K562 (cell line): ENCODE measurements around the gene THEM4. TPM values are rescaled to one million over a fixed set of nuclear protein-coding genes. Genes with fewer than 3 reads are reported as not detected.

Experiments
- ATAC-seq: fragments of 200-7000 bp; cut with Tn5 transposase; 3 replicates; pipeline ENCODE4 v1.9.1; 2020; ENCODE audit warnings: moderate library complexity
- BruUV-seq: library from RNA; stranded (reverse); fragments of 400-500 nt; replicated peaks from 2 replicates; lab custom pipeline; 2021; lab: Mats Ljungman, UMichigan
- CTCF ChIA-PET: fragments of 300-600 bp; formaldehyde crosslinking; extraction: SDS; loops from one replicate; lab custom pipeline; 2021; ENCODE audit warnings: low intra/inter-chr PET ratio; lab: Yijun Ruan, JAX
- POLR2A ChIA-PET: fragments of 300-600, 350-650 bp; sonication (Branson Sonifier 250); formaldehyde crosslinking; extraction: SDS; loops from one replicate; lab custom pipeline; 2021; ENCODE audit warnings: antibody characterized with exemption, inconsistent platforms; lab: Yijun Ruan, JAX
- DNase-seq, 4 experiments: peaks; one replicate each; pipeline versions ENCODE4 v3.0.0 to v3.0.0-alpha.2; 2011 to 2018; ENCODE audit warnings: low spot score in 3 of 4, mixed read lengths in 3 of 4; ENCODE audit errors: extremely low read depth in 1 of 4
- FAIRE-seq: peaks from 2 replicates; lab custom pipeline; 2011; peaks lifted over from hg19 to GRCh38; lab: Jason Lieb, UNC
- H2AFZ ChIP-seq: 2 replicates; pipeline ENCODE4 v1.6.0; 2011; ENCODE audit warnings: low read depth, low read length, control low read depth, inconsistent platforms
- H3K27ac ChIP-seq: fragments of 200-600 bp; 3 replicates; pipeline ENCODE4 v1.8.0; 2011; ENCODE audit warnings: low read depth, mild to moderate bottlenecking, control low read depth, inconsistent platforms, low read length, moderate library complexity, mixed read lengths; ENCODE audit errors: extremely low read depth
- H3K27me3 ChIP-seq, 2 experiments: fragments of 300-600 bp in 1 of 2; 2 replicates in 1 of 2; 3 replicates in 1 of 2; pipeline versions ENCODE4 v1.6.0 to v1.8.0; 2011; ENCODE audit warnings: inconsistent platforms in 2 of 2, low read length in 2 of 2, mild to moderate bottlenecking in 1 of 2, mixed read lengths in 1 of 2, moderate library complexity in 1 of 2; ENCODE audit not compliant: control insufficient read depth in 2 of 2, insufficient read depth in 2 of 2
- H3K36me3 ChIP-seq: fragments of 300-600 bp; 3 replicates; pipeline ENCODE4 v1.8.0; 2011; ENCODE audit warnings: mild to moderate bottlenecking, low read length, inconsistent platforms; ENCODE audit not compliant: control insufficient read depth, insufficient read depth
- H3K4me1 ChIP-seq, 2 experiments: fragments of 200-600 bp in 1 of 2; replicated peaks in 1 of 2; 2 replicates in 1 of 2; 3 replicates in 1 of 2; pipeline versions ENCODE4 v1.5.1 to v1.8.0; 2011; ENCODE audit warnings: inconsistent platforms in 2 of 2, low read length in 2 of 2, mild to moderate bottlenecking in 1 of 2, mixed read lengths in 1 of 2, moderate library complexity in 1 of 2; ENCODE audit not compliant: control insufficient read depth in 2 of 2, insufficient read depth in 2 of 2
- H3K4me2 ChIP-seq: 2 replicates; pipeline ENCODE4 v1.6.1; 2011; ENCODE audit warnings: low read length, control low read depth, inconsistent platforms, mixed read lengths; ENCODE audit not compliant: insufficient read depth
- H3K4me3 ChIP-seq: fragments of 200-600 bp; sonication (generic), shearing (Covaris generic); 2 replicates; pipeline ENCODE4 v1.5.1; 2016; ENCODE audit warnings: control low read depth, inconsistent platforms
- H3K79me2 ChIP-seq: fragments of 200-600 bp; 3 replicates; pipeline ENCODE4 v1.8.0; 2011; ENCODE audit warnings: low read length, inconsistent platforms; ENCODE audit not compliant: control insufficient read depth, insufficient read depth
- H3K9ac ChIP-seq, 2 experiments: 2 replicates each; pipeline versions ENCODE4 v1.6.0 to v1.6.1; 2011; ENCODE audit warnings: low read depth in 2 of 2, low read length in 2 of 2, control low read depth in 1 of 2, inconsistent platforms in 1 of 2, mild to moderate bottlenecking in 1 of 2, mixed read lengths in 1 of 2; ENCODE audit not compliant: insufficient read depth in 1 of 2
- H3K9me1 ChIP-seq: one replicate; pipeline ENCODE4 v1.6.0; 2011; ENCODE audit warnings: inconsistent platforms, mild to moderate bottlenecking, low read length, moderate library complexity; ENCODE audit not compliant: control insufficient read depth, insufficient read depth
- H3K9me3 ChIP-seq: replicated peaks from 2 replicates; pipeline ENCODE4 v1.5.1; 2011; ENCODE audit warnings: low read depth, low read length, inconsistent platforms; ENCODE audit not compliant: control insufficient read depth, insufficient read depth
- H4K20me1 ChIP-seq: replicated peaks from 2 replicates; pipeline ENCODE4 v1.6.1; 2011; ENCODE audit warnings: low read length, inconsistent platforms, mixed read lengths; ENCODE audit not compliant: control insufficient read depth, insufficient read depth
- HNRNPLL ChIP-seq: fragments of 200-400 bp; formaldehyde crosslinking; IDR thresholded peaks from 2 replicates; pipeline ENCODE4 v1.6.1; 2017; ENCODE audit warnings: low read length, low read depth, mild to moderate bottlenecking; ENCODE audit not compliant: poor library complexity, severe bottlenecking
- JUND ChIP-seq, 2 experiments: IDR thresholded peaks; 2 replicates in 1 of 2; 3 replicates in 1 of 2; pipeline ENCODE4 v1.6.1; 2011; ENCODE audit warnings: borderline replicate concordance in 2 of 2, low read depth in 2 of 2, low read length in 2 of 2, improper control_type of control experiment in 1 of 2, missing biosample characterization in 1 of 2, missing genetic modification characterization in 1 of 2, missing genetic modification reagents in 1 of 2
- KDM1A ChIP-seq, 2 experiments: fragments of 450-650 bp; IDR thresholded peaks; 2 replicates each; pipeline ENCODE4 v1.6.1; 2016; ENCODE audit warnings: mild to moderate bottlenecking in 2 of 2
- SIN3A ChIP-seq, 2 experiments: fragments of 150-350 bp in 1 of 2; IDR thresholded peaks; 2 replicates each; pipeline ENCODE4 v1.6.1; 2011 to 2016; ENCODE audit warnings: borderline replicate concordance in 2 of 2, low read depth in 2 of 2, low read length in 2 of 2, mild to moderate bottlenecking in 2 of 2, moderate library complexity in 2 of 2; ENCODE audit not compliant: control insufficient read depth in 1 of 2
- TEAD2 ChIP-seq: fragments of 450-650 bp; IDR thresholded peaks from 2 replicates; pipeline ENCODE4 v1.6.1; 2016; ENCODE audit warnings: missing genetic modification characterization, control low read depth, missing compliant biosample characterization
- TOE1 ChIP-seq, 2 experiments: fragments of 450-650 bp in 1 of 2; sonication (generic) in 1 of 2; formaldehyde crosslinking in 1 of 2; IDR thresholded peaks; 2 replicates each; pipeline versions ENCODE4 v1.7.1 to v1.8.0; 2016 to 2022; ENCODE audit warnings: borderline replicate concordance in 2 of 2, mild to moderate bottlenecking in 2 of 2, antibody characterized with exemption in 1 of 2, inconsistent platforms in 1 of 2, low read depth in 1 of 2, missing genetic modification reagents in 1 of 2, moderate library complexity in 1 of 2
- ZBTB7A ChIP-seq: IDR thresholded peaks from 2 replicates; pipeline ENCODE4 v1.6.1; 2011; ENCODE audit warnings: low read depth, mild to moderate bottlenecking, low read length, moderate library complexity, borderline replicate concordance; ENCODE audit not compliant: control insufficient read depth
- ZNF518B ChIP-seq: fragments of 250-450 bp; sonication (Bioruptor Pico); IDR thresholded peaks from 2 replicates; pipeline ENCODE4 v1.5.0; 2021; ENCODE audit warnings: mild to moderate bottlenecking, moderate library complexity
- WGBS: fragments of 100-300 bp; shearing (Covaris generic); methylation state at CpG from one replicate; pipeline ENCODE4 v1.1.6; 2016; ENCODE audit warnings: low coverage, mixed read lengths; ENCODE audit not compliant: insufficient coverage; ENCODE audit errors: missing lambda C conversion rate; 5-methylcytosine and 5-hydroxymethylcytosine counted together
- in situ Hi-C: fragments of 300-500 bp; cut with MboI; formaldehyde crosslinking; loops from 4 replicates; pipeline ENCODE4 v1.15.0; 2018; ENCODE audit warnings: inconsistent platforms, mixed read lengths
- intact Hi-C: fragments of 100-400 bp; cut with micrococcal nuclease; formaldehyde crosslinking; loops from 2 replicates; pipeline ENCODE4 v1.14.2; 2022
- polyA plus RNA-seq, 8 experiments: library from polyadenylated mRNA; depleted of rRNA in 4 of 8; stranded (reverse) in 5 of 8; unstranded in 3 of 8; fragments of >200 nt; fragmentation: Nextera tagmentation in 2 of 8; fragmentation: Illumina TruSeq in 1 of 8; extraction: Ambion mirVana in 2 of 8; extraction: Trizol in 1 of 8; gene quantifications; 2 replicates each; pipeline versions ENCODE4 v1.2.1 to v1.2.3, GENCODE V29; 2011 to 2014; ENCODE audit warnings: inconsistent platforms in 1 of 8, missing spikeins in 1 of 8
- total RNA-seq, 7 experiments: library from RNA; depleted of rRNA in 6 of 7; stranded (reverse); fragments of >200 nt in 6 of 7; fragmentation: Illumina TruSeq in 2 of 7; extraction: Trizol in 2 of 7; gene quantifications; 2 replicates each; pipeline versions ENCODE4 v1.2.1 to v1.2.3, GENCODE V29; 2011 to 2021; ENCODE audit warnings: low replicate concordance in 1 of 7
- TF ChIP-seq, protein P1 (sequence below): fragments of 250-450 bp; sonication (Bioruptor Pico); IDR thresholded peaks from 2 replicates; pipeline ENCODE4 v1.8.0; 2021; ENCODE audit warnings: moderate library complexity, mild to moderate bottlenecking, inconsistent platforms
- TF ChIP-seq, protein P2 (sequence below): fragments of 450-650 bp; formaldehyde crosslinking; IDR thresholded peaks from 2 replicates; pipeline ENCODE4 v1.4.0; 2020; ENCODE audit warnings: mild to moderate bottlenecking, moderate library complexity

The THEM4 gene
- total and polyA plus RNA-seq, 9 of the 15 experiments (the other 6 are each of a cell fraction or from before 2014, with no cell fraction given) = 8.6 to 71.9 (median 35.3) TPM

GRCh38 chr1:151935154-151935553 is 25.8 kb upstream of the THEM4 start:
- DNase-seq = no peak
- TF ChIP-seq, protein P1, sequence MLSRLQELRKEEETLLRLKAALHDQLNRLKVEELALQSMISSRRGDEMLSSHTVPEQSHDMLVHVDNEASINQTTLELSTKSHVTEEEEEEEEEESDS (CRISPR knock-in tag) = no peak
- TF ChIP-seq ZNF518B (no peak), HNRNPLL (no peak), ZBTB7A (no peak), SIN3A (IDR thresholded peaks at IDR 0.05; ENCODE audit: borderline replicate concordance in 2 of 2, control insufficient read depth in 1 of 2, low read depth in 2 of 2, low read length in 2 of 2) (no peak), TOE1 (IDR thresholded peaks at IDR 0.05; ENCODE audit: borderline replicate concordance) (no peak), TOE1 (CRISPR knock-in tag; IDR thresholded peaks at IDR 0.05; ENCODE audit: borderline replicate concordance, low read depth) (no peak), JUND (IDR thresholded peaks at IDR 0.05; ENCODE audit: borderline replicate concordance, low read depth, low read length) (no peak), JUND (tag; IDR thresholded peaks at IDR 0.05; ENCODE audit: borderline replicate concordance, low read depth, low read length) (no peak), KDM1A (IDR thresholded peaks at IDR 0.05) (no peak), TEAD2 (tag) (no peak)
- TF ChIP-seq, protein P2, sequence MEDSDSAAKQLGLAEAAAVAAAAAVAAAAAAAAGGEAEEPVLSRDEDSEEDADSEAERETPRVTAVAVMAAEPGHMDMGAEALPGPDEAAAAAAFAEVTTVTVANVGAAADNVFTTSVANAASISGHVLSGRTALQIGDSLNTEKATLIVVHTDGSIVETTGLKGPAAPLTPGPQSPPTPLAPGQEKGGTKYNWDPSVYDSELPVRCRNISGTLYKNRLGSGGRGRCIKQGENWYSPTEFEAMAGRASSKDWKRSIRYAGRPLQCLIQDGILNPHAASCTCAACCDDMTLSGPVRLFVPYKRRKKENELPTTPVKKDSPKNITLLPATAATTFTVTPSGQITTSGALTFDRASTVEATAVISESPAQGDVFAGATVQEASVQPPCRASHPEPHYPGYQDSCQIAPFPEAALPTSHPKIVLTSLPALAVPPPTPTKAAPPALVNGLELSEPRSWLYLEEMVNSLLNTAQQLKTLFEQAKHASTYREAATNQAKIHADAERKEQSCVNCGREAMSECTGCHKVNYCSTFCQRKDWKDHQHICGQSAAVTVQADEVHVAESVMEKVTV = no peak
- no peak overlapping the region for H3K27ac ChIP-seq
- no TSS peak for BruUV-seq
- H3K36me3 ChIP-seq = no peaks in the 10 kb centered on the region
- H3K79me2 ChIP-seq = no peaks in the 10 kb centered on the region
- FAIRE-seq = no peak
- POLR2A ChIA-PET = interaction anchor here (1.1 kb wide), 1 partner anchor 38 kb away, joined by 3 read pairs; no protein-coding TSS in a partner anchor
- no peak overlapping the region for H3K4me3 ChIP-seq
- no peak overlapping the region for H3K4me2 ChIP-seq
- in situ Hi-C loops = no loop called here
- no peaks in the 10 kb centered on the region for H4K20me1 ChIP-seq
- no peaks in the 10 kb centered on the region for H3K9me3 ChIP-seq
- H3K27me3 ChIP-seq = no peaks in the 10 kb centered on the region
- no peak overlapping the region for H2AFZ ChIP-seq
- WGBS = 17% methylated on average over 3 of the region's 3 CpGs
- no peaks in the 10 kb centered on the region for H3K9me1 ChIP-seq
- no peak for ATAC-seq
- no peak overlapping the region for H3K9ac ChIP-seq
- CTCF ChIA-PET = interaction anchor here (0.6 to 3.9 kb wide), 3 partner anchors 47 to 66 kb away, joined by 3 to 33 read pairs (median 22); no protein-coding TSS in a partner anchor
- intact Hi-C loops = loop anchor here (10.0 kb wide), 1 partner anchor 250 kb away; no protein-coding TSS in a partner anchor
- peaks cover 0 to 7% of the 10 kb centered on the region in 2 experiments; a peak in 2 of 5 replicates for H3K4me1 ChIP-seq
